Ishikawa (cell line): Measurements from ENCODE around the gene HMGXB3.

Source experiments
- CEBPB ChIP-seq: IDR thresholded peaks from 2 replicates; pipeline ENCODE4 v1.6.1; 2012
- CREB1 ChIP-seq: IDR thresholded peaks from 2 replicates; pipeline ENCODE4 v1.6.1; 2012; ENCODE audit warnings: low read depth
- EGR1 ChIP-seq: IDR thresholded peaks from 2 replicates; pipeline ENCODE4 v1.6.1; 2012
- EP300 ChIP-seq: IDR thresholded peaks from 2 replicates; pipeline ENCODE4 v1.6.1; 2012; ENCODE audit warnings: borderline replicate concordance
- FOXM1 ChIP-seq: IDR thresholded peaks from 2 replicates; pipeline ENCODE4 v1.6.1; 2012; ENCODE audit warnings: low read depth, borderline replicate concordance
- NFIC ChIP-seq: IDR thresholded peaks from 2 replicates; pipeline ENCODE4 v1.6.1; 2012
- RAD21 ChIP-seq: IDR thresholded peaks from 2 replicates; pipeline ENCODE4 v1.6.1; 2012; ENCODE audit warnings: low read depth
- TAF1 ChIP-seq: IDR thresholded peaks from 2 replicates; pipeline ENCODE4 v1.6.1; 2012; ENCODE audit warnings: low read depth, mild to moderate bottlenecking
- TCF12 ChIP-seq: IDR thresholded peaks from 2 replicates; pipeline ENCODE4 v1.6.1; 2012; ENCODE audit warnings: low read depth
- TEAD4 ChIP-seq: IDR thresholded peaks from 2 replicates; pipeline ENCODE4 v1.6.1; 2012
- YY1 ChIP-seq: IDR thresholded peaks from 2 replicates; pipeline ENCODE4 v1.6.1; 2012; ENCODE audit warnings: low read depth
- ZBTB7A ChIP-seq: IDR thresholded peaks from 2 replicates; pipeline ENCODE4 v1.6.1; 2012; ENCODE audit warnings: low read depth
- TF ChIP-seq, protein P1 (sequence below): IDR thresholded peaks from 2 replicates; pipeline ENCODE4 v1.6.1; 2012
- TF ChIP-seq, protein P2 (sequence below): IDR thresholded peaks from 2 replicates; pipeline ENCODE4 v1.6.1; 2012
- TF ChIP-seq, protein P3 (sequence below): IDR thresholded peaks from 2 replicates; pipeline ENCODE4 v1.6.1; 2012; ENCODE audit warnings: low read depth, mild to moderate bottlenecking

The HMGXB3 gene

DNA sequence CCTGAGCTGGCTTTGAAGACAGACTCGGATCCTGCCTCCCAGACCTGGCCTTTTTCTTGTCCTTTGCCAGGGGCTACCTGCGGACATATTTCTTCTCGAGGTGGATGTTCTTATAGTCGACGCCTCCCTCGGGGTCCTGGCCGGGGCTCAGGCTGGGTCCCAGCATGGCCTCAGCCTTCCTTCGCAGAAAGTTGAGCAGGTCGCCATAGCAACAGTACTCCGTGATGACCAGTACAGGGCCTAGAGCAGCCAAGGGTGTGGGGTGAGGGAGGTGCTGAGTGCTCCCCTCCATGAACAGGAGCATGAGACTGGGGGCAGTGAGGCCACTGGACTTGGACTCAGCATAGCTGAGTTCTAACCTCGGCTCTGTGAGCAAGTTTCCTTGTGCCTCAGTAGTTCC lies 59.1 kb downstream of the HMGXB3 start:
- TF ChIP-seq, protein P1, sequence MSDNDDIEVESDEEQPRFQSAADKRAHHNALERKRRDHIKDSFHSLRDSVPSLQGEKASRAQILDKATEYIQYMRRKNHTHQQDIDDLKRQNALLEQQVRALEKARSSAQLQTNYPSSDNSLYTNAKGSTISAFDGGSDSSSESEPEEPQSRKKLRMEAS, result no peak
- TF ChIP-seq NFIC (no peak), CEBPB (no peak), TCF12 (no peak), RAD21 (no peak)
- TF ChIP-seq, protein P2, sequence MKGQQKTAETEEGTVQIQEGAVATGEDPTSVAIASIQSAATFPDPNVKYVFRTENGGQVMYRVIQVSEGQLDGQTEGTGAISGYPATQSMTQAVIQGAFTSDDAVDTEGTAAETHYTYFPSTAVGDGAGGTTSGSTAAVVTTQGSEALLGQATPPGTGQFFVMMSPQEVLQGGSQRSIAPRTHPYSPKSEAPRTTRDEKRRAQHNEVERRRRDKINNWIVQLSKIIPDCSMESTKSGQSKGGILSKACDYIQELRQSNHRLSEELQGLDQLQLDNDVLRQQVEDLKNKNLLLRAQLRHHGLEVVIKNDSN, result no peak

DNA sequence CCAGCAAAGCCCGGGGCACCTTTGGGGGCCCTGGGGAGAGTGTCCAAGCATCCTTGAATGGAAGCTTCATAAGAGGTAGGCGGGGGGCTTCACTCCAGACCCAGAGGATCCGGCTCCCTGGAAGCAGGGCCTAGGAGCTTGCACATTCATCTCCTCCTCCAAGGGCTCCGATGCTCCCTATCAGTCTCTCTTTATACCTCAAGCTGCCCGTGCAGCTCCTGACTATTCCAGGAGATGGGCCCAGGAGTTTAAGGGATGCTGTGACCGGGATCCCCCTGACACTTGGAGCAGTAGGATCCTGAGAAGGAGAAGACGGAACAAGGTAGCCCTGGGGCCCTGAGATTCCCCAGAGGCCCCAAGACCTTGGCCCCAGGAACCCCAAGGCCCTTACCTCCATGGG lies 59.9 kb downstream of the HMGXB3 start:
- no peak for TF ChIP-seq TEAD4
- no peak for TF ChIP-seq RAD21
- no peak for TF ChIP-seq YY1
- TF ChIP-seq EP300, result no peak
- no peak for TF ChIP-seq CEBPB
- no peak for TF ChIP-seq FOXM1
- TF ChIP-seq, protein P2, result no peak
- TF ChIP-seq TAF1, result no peak
- TF ChIP-seq, protein P3, sequence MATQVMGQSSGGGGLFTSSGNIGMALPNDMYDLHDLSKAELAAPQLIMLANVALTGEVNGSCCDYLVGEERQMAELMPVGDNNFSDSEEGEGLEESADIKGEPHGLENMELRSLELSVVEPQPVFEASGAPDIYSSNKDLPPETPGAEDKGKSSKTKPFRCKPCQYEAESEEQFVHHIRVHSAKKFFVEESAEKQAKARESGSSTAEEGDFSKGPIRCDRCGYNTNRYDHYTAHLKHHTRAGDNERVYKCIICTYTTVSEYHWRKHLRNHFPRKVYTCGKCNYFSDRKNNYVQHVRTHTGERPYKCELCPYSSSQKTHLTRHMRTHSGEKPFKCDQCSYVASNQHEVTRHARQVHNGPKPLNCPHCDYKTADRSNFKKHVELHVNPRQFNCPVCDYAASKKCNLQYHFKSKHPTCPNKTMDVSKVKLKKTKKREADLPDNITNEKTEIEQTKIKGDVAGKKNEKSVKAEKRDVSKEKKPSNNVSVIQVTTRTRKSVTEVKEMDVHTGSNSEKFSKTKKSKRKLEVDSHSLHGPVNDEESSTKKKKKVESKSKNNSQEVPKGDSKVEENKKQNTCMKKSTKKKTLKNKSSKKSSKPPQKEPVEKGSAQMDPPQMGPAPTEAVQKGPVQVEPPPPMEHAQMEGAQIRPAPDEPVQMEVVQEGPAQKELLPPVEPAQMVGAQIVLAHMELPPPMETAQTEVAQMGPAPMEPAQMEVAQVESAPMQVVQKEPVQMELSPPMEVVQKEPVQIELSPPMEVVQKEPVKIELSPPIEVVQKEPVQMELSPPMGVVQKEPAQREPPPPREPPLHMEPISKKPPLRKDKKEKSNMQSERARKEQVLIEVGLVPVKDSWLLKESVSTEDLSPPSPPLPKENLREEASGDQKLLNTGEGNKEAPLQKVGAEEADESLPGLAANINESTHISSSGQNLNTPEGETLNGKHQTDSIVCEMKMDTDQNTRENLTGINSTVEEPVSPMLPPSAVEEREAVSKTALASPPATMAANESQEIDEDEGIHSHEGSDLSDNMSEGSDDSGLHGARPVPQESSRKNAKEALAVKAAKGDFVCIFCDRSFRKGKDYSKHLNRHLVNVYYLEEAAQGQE, result no peak
- TF ChIP-seq TCF12, result no peak
- no peak for TF ChIP-seq NFIC
- no peak for TF ChIP-seq ZBTB7A
- TF ChIP-seq EGR1, result no peak

DNA sequence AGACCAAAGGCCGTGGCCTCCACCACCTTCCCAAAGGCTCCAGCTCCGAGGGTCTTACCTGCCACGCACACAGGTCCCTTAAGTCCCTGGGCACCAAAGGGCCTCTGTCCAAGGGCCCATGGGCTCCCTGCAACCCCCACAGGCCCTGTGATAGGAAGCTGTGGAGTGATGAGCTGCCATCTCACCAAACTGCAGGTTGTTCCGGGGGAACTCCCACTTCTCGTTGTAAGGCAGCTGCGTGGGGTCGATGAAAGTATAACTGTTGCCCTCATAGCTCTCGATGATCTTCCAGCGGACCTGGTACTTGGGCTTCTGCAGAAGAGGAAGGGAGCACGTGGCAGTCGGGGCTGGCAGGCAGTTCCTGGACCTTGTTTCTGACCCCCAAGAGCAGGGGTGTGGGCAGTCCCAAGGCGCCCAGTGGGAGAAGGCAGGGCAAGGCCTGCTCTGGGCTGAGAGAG lies 61.0 kb downstream of the HMGXB3 start:
- TF ChIP-seq, protein P3, result no peak
- TF ChIP-seq RAD21 (no peak), TCF12 (no peak), TAF1 (no peak), CEBPB (no peak), TEAD4 (no peak), YY1 (no peak), EP300 (no peak), FOXM1 (no peak), NFIC (no peak), CREB1 (no peak), EGR1 (no peak)
- TF ChIP-seq, protein P1, result no peak
- TF ChIP-seq, protein P2, result no peak

DNA sequence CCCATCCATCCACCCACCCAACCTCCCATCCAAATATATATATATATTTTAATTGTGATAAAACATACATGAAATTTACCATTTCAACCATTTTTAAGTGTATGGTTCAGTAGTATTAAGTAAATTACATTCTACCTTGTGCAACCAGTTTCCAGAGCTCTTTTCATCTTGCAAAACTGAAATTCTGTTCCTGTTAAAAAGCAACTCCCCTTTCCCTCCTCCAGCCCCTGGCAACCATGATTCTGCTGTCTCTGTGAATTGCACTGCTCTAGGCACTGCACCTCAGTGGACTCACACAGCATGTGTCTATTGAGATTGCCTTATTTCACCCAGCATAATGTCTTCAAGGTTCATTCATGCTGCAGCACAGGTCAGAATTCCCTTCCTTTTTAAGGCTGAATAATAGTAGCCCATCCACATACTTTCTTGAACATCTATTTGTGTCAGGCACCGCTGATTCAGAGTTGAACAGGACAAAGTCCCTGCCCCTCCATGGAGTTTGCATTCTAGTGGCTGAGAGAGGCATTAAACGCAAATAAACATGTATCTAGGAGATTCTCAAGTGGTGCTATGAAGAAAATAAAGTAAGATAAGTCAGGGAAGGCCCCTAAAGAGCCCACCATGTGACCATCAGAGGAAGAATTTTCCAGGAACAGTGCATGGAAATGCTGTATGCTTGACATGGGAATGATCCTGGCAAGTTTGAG lies 61.8 kb downstream of the HMGXB3 start:
- TF ChIP-seq FOXM1 (no peak), RAD21 (no peak), ZBTB7A (no peak), TEAD4 (no peak), EP300 (no peak), CREB1 (no peak), NFIC (no peak), TAF1 (no peak), EGR1 (no peak), YY1 (no peak), CEBPB (no peak), TCF12 (no peak)
- TF ChIP-seq, protein P1, result no peak
- TF ChIP-seq, protein P3, result no peak
- TF ChIP-seq, protein P2, result no peak
